ENCODE results near the gene CORO2B.
"Not testable (repeated sequence)": the region's sequence is repeated elsewhere in the genome, so short reads cannot be mapped to it uniquely, and the experiment has no call there.

CORO2B gene

GRCh38 chr15:68678746-68679145, 100.0 kb downstream of the CORO2B start:
- no peaks in the 10 kb centered on the region for H3K27me3 ChIP-seq (replicated peaks)
- no peaks in the 10 kb centered on the region for H3K36me3 ChIP-seq (replicated peaks)
- DNase-seq, result no peak
- in situ Hi-C loops (cut with HindIII; ENCODE audit: low pct_ligation_motif_present, low sequenced_read_pairs), result no loop called here
- H3K27ac ChIP-seq, result no peak overlapping the region
- H3K4me3 ChIP-seq (ENCODE audit: low read depth, low read length), result no peak overlapping the region
- TF ChIP-seq CTCF (IDR thresholded peaks at IDR 0.05; ENCODE audit: low read depth, low read length, missing control alignments), result no peak

GRCh38 chr15:68679161-68679560, 100.4 kb downstream of the CORO2B start:
- H3K4me3 ChIP-seq (ENCODE audit: low read depth, low read length), result no peak overlapping the region
- no peaks in the 10 kb centered on the region for H3K36me3 ChIP-seq (replicated peaks)
- in situ Hi-C loops (cut with HindIII; ENCODE audit: low pct_ligation_motif_present, low sequenced_read_pairs), result no loop called here
- H3K27ac ChIP-seq, result no peak overlapping the region
- TF ChIP-seq CTCF (IDR thresholded peaks at IDR 0.05; ENCODE audit: low read depth, low read length, missing control alignments), result no peak
- no peaks in the 10 kb centered on the region for H3K27me3 ChIP-seq (replicated peaks)
- DNase-seq, result no peak

GRCh38 chr15:68679961-68680371, 101.2 kb downstream of the CORO2B start:
- in situ Hi-C loops (cut with HindIII; ENCODE audit: low pct_ligation_motif_present, low sequenced_read_pairs), result no loop called here
- Histone ChIP-seq H3K36me3 (replicated peaks) (no peaks in the 10 kb centered on the region), H3K27ac (no peak overlapping the region), H3K4me3 (ENCODE audit: low read depth, low read length) (no peak overlapping the region), H3K27me3 (replicated peaks) (no peaks in the 10 kb centered on the region)
- TF ChIP-seq CTCF (IDR thresholded peaks at IDR 0.05; ENCODE audit: low read depth, low read length, missing control alignments), result no peak
- no peak for DNase-seq

- H3K27me3 ChIP-seq (replicated peaks); DNase-seq; H3K27ac ChIP-seq; H3K36me3 ChIP-seq (replicated peaks); H3K4me3 ChIP-seq (ENCODE audit: low read depth, low read length); in situ Hi-C loops (cut with HindIII; ENCODE audit: low pct_ligation_motif_present, low sequenced_read_pairs): not testable (repeated sequence)
Observed at GRCh38 chr15:68680756-68681155, 102.0 kb downstream of the CORO2B start.

- no peak overlapping the region for H3K27ac ChIP-seq
- TF ChIP-seq CTCF (IDR thresholded peaks at IDR 0.05; ENCODE audit: low read depth, low read length, missing control alignments), result no peak
- in situ Hi-C loops (cut with HindIII; ENCODE audit: low pct_ligation_motif_present, low sequenced_read_pairs), result no loop called here
Observed at GRCh38 chr15:68681836-68682235, 103.0 kb downstream of the CORO2B start.

GRCh38 chr15:68682330-68682729, 103.5 kb downstream of the CORO2B start:
- Histone ChIP-seq H3K27me3 (replicated peaks) (no peaks in the 10 kb centered on the region), H3K36me3 (replicated peaks) (no peaks in the 10 kb centered on the region), H3K4me3 (ENCODE audit: low read depth, low read length) (no peak overlapping the region), H3K27ac (no peak overlapping the region)
- DNase-seq, result no peak
- in situ Hi-C loops (cut with HindIII; ENCODE audit: low pct_ligation_motif_present, low sequenced_read_pairs), result no loop called here
- TF ChIP-seq CTCF (IDR thresholded peaks at IDR 0.05; ENCODE audit: low read depth, low read length, missing control alignments), result no peak

More at GRCh38 chr15:68681836-68682235, 103.0 kb downstream of the CORO2B start:
- Histone ChIP-seq H3K36me3 (replicated peaks) (no peaks in the 10 kb centered on the region), H3K27me3 (replicated peaks) (no peaks in the 10 kb centered on the region), H3K4me3 (ENCODE audit: low read depth, low read length) (no peak overlapping the region)
- no peak for DNase-seq
